Bone marrow (tissue), 2 donors: ENCODE results near the gene RNF44.

ENCODE experiments used
- DNase-seq, 2 donors: peaks; one replicate each; lab custom pipeline; 2025; lab: John Stamatoyannopoulos, UW

The RNF44 gene

DNA sequence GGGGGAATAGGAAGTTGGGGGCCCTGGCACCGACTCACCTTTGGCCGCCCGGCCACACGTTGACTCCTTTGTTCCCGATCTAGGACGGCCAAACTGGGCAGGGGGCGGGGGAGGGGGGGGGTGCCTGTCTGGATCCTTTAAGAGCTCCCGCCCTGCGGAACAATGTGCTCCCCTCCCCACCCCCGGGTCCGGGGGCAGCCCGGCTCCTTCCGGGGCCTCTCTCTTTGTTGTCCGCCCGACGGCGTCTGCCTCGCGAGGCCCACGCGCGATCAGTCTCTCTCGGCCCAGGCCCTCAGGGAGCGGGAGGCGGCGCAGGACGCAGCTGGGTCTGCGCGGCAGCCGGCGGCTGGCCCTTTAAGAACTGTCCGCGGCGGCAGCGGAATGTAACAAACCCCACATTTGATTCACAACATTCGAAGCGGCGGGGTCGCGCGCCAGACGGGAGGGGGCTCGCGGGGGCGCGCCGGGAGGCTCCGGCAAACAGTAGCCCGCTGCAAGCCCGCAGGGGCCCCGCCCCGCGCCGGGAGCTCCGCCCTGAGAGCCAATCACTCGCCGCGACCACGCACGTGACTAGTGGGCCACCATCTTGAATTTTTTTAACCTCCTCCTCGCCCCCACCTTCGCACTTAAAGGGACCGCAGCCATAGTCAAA, at the start of gene RNF44:
RNF44 (minus strand) TSS at position 501 of the 652 bp plus-strand sequence. CDS start 4,930 bp downstream, outside the sequence.
- DNase-seq, result peak; percentile 92 to 96

GRCh38 chr5:176583076-176583475, 45.9 kb upstream of the RNF44 start:
- DNase-seq, result no peak

DNA sequence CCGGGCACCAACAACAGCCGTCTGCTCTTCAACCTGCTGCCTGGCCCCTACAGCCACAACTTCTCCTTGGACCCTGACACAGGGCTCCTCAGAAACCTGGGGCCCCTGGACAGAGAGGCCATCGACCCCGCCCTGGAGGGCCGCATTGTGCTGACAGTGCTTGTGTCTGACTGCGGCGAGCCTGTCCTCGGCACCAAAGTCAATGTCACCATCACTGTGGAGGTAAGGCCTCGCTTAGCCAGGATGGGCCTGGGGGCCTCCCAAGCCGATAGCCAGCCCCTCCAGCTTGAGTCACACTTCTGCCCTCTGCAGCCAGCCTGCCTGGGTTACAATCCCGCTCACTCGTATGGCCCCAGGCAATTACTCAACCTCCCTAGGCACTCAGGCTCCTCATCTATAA, 44.2 kb upstream of the RNF44 start:
- DNase-seq, result no peak

DNA sequence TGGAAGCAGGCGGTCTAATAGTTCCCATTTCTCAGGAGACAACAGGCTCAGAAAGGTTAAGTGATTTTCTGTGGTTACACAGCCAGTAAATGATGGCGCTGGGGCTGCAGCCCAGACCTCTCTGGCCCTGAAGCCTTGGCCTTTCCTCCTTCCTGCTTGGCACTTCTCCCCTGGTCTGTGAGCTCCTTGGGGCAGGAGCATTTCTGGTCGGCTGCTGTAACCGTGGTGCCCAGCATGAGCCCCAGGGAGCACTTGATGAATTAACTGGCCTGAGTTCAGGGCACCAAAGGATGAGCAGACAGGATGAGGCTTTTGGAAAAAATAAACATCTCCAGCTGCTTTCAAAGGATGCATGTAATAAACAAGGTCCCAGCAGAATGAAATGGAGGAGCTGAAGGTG, 42.1 kb upstream of the RNF44 start:
- no peak for DNase-seq

- DNase-seq, result no peak
These were observed 41.2 kb upstream of the RNF44 start for GRCh38 chr5:176578391-176578808.

DNA sequence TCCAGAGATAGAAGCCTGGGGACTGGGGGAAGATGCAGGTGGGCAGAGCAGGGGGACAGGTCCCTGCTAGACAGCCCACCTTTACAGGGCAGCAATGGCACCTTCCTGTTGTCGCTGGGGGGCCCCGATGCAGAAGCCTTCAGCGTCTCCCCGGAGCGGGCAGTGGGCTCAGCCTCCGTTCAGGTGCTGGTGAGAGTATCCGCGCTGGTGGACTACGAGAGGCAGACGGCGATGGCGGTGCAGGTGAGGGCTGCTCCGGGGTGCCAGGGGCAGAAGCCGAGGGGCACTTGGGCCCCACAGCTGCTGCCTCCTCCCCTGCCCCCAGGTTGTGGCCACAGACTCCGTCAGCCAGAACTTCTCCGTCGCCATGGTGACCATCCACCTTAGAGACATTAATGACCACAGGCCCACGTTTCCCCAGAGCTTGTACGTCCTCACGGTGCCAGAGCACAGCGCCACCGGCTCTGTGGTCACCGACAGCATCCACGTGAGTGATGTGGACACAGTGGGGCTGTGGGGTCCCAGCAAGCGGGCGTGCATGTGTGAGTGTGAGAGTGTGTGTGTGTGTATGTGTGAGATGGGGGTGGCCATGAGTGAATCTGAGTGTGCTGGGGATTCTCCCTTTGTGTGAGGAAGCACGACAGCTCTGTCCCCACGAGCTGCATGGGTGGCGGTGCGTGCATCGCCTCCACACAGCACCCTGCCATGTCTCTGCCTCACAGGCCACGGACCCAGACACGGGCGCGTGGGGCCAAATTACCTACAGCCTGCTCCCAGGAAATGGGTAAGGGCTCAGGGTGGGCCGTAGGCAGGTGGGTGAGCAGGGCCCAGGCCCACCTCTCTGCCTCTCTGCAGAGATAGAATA, 40.3 kb upstream of the RNF44 start:
- DNase-seq, result no peak

GRCh38 chr5:176575488-176576422, 38.6 kb upstream of the RNF44 start:
- DNase-seq, result no peak

- no peak for DNase-seq
These were observed 37.9 kb upstream of the RNF44 start for GRCh38 chr5:176575066-176575465.

GRCh38 chr5:176574297-176574591, 37.0 kb upstream of the RNF44 start:
- DNase-seq, result no peak

- DNase-seq, result peak; percentile 10 to 35
These were observed 36.5 kb upstream of the RNF44 start for GRCh38 chr5:176573564-176574296.

DNA sequence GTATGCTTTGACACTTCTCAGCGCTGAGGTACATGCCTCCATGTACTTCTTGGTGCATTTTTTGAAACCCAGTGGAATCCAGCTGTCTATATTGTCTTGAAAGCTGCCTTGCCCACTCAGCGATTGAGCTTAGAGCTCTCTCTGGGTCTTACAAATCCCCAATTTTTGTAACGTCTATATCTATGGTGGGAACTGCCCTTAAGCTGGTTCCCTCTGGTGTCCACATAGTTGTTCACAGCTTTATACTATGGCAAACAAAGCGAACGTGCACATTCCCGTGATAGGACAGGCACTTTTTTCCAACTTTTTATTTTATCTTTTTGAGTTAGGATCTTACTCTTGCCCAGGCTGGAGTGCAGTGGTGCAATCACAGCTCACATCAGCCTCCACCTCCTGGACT, 32.8 kb upstream of the RNF44 start:
- DNase-seq, result no peak

- no peak for DNase-seq
These were observed 31.5 kb upstream of the RNF44 start for GRCh38 chr5:176568657-176569056.

DNA sequence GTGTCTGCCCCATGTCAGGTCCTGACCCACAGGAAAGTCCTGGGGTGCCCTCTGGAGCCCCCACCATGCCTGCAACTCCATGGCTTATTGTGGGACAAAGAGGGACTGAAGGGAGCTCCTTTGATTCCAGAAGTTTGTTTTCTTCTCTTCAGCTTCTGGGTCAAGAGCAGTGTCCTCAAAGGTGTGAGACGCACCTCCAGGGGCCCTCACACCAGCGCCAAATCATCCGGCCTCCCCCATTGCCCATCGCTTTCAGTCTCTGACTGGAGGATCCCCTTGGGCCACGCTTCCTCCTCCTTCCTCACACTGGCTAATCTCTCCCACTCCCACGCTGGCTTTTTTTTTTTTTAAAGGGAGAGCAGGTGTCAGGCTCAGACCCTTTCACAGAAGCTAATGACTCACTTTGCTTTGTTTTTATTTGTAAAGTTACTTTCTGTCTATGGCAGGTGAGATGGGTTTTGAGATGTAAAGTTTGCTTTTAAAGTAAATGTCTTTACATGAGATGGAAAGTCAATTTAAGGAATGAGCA, 28.6 kb upstream of the RNF44 start:
- no peak for DNase-seq

DNA sequence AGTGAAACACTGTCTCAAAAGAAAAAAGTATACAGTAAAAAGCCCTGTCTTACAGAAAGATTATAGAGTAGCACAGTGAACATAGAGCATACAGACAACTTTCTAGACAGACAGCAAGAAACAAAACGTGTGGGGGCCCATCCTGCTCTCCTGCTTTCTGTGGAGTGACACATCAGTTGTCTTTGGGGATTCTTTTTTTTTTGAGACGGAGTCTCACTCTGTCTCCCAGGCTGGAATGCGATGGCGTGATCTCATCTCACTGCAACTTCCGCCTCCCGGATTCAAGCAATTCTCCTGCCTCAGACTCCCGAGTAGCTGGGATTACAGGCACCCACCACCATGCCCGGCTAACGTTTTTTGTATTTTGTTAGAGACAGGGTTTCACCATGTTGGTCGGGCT, 26.8 kb upstream of the RNF44 start:
- no peak for DNase-seq

GRCh38 chr5:176562189-176562588, 25.0 kb upstream of the RNF44 start:
- no peak for DNase-seq

- no peak for DNase-seq
These were observed 24.1 kb upstream of the RNF44 start for GRCh38 chr5:176561259-176561658.

DNA sequence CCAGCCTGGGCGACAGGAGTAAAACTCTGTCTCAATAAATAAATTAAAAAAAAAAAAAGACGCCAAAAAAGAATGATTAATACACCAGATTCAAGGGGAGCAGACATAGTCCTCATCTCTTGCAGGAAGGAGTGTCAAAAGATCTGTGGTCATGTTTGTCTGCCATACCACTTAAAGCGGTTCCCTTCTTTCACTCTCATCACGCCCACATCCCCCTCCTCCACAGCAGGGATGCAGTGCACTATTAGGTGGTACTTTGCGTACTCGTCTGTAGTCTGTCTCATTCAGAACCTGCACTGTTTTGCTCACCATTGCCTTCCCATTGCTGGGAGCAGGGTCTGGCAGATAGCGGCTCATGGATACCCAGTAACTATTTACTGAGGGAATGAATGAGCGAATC, 23.2 kb upstream of the RNF44 start:
- DNase-seq, result no peak

DNA sequence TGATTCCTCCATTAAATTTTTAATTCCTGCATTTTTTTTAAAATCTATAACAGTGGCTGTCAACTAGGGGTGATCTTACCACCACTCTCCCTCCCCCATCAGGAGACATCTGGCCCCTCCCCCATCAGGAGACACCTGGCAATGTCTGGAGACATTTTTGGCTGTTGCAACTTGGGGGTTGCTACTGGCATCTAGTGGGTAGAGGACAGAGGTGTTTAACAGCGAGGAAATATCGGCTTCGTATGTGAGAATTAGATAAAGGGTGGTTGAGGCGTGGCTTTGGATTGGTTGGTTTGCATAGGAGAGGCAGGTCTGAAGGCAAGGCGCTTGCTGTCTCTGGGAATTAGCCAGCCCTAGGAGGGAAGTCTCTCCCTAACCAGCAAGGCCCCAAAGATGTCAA, 22.5 kb upstream of the RNF44 start:
- no peak for DNase-seq

DNA sequence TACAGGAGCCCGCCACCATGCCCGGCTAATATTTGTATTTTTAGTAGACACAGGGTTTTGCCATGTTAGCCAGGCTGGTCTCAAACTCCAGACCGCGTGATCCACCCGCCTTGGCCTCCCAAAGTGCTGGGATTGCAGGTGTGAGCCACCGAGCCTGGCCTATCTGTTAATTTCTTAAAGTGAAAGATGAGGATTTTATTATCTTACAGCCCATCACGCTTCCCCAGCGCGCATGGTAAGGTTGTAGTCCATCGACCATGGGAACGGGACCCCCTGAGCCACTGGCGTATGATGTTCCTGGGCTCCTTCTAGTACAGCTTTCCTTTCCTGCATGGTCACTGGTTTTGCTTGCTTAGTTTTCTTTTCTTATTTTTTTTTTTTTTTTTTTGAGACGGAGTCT, 20.6 kb upstream of the RNF44 start:
- no peak for DNase-seq

GRCh38 chr5:176553260-176554085, 16.3 kb upstream of the RNF44 start:
- DNase-seq, result no peak
